ENCODE results near the gene PITPNC1.
"Not testable (repeated sequence)": the region's sequence is repeated elsewhere in the genome, so short reads cannot be mapped to it uniquely, and the experiment has no call there.

The PITPNC1 gene

DNA sequence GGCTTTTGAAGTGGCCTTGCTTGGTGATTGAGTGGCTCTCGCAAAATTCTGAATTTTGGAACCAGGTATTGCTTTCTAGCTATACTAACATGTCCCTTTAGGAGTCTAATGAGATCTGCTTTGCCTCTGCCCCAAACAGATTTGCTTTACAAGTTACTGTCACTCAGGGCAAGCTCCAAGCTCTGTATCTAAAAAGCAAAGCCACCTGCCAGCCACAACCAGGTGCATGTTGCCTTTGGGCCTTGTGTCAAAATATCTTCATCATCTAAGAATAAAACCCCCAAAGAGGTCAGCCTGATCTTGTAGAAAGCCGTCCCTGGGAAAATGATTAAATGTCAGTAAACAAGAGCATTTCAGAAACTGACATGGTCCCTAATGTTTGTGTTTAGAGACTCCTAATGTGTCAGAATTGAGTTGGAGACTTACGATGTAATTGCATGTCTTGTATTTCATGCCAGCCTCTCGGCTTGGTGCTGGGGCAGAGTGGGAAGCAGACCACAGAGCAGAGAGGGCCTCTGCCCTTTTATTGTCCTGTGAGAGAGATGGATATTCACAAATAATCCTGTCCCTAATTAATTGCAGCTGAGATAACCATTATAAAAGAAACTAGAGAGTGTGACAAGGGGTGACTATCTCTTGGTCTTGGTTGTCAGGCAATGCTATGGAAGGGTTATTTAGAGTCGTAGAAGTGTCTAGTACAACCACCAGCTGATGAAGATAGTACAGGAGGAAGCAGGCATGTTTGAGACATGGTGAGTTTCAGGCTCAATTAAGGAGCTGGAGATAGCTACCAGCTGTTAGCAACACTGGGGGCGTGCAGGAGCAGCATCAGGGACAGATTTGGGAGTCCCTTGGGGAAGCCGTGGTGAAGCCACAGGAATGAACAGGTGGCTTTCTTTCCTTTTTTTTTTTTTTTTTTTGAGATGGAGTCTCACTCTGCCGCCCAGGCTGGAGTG lies 90.7 kb downstream of the PITPNC1 start:
- peak; percentile 84 for DNase-seq

DNA sequence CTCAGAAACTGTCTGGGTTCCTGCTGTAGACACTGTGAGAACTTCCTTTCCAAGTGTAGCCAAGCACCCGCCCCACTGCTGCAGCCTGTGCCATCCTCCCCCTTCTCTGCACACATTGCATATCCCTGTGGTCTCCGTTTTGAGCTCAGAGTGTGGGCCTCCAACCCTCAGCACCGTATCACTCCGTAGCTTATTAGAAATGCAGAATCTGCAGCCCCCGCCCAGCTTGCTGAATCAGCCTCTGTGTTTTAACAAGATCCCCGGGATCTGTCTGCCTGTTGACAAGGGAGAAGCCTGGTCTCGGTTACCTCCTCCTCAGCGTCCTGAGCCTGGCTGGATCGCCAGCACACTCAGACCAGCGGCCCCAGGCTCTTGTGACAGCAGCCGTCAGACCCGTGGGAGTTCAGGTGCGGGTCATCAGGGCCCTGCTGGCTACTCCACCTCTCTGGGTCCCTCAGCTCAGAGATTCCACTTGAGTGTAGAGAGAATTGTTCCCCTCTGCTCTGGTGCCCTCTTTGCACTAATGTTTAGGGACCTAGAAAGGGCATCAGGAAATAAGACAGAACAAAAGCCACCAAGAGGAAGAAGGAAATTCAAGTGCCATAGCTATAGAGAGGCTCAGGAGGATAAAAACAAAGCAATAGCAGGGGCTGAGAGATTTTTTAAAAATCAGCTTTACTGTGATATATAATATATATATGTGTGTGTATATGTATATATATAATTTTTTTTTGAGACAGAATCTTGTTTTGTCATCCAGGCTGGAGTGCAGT lies 92.3 kb downstream of the PITPNC1 start:
- no peak for DNase-seq

DNA sequence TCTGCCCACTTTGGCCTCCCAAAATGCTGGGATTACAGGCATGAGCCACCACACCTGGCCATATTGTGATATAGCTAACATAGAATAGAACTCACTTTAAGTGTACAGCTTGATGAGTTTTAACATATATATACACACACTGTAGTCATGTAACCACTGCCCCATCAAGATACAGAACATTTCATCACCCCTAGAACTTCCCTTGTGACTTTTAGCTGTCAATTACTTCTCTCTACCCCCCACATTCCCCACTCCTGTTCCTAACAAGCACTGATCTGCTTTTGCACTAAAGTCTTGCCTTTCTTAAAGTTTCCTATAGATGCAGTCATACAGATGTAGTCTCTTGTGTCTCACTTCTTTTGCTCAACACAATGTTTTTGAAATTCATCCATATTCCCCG lies 93.1 kb downstream of the PITPNC1 start:
- DNase-seq = no peak

DNA sequence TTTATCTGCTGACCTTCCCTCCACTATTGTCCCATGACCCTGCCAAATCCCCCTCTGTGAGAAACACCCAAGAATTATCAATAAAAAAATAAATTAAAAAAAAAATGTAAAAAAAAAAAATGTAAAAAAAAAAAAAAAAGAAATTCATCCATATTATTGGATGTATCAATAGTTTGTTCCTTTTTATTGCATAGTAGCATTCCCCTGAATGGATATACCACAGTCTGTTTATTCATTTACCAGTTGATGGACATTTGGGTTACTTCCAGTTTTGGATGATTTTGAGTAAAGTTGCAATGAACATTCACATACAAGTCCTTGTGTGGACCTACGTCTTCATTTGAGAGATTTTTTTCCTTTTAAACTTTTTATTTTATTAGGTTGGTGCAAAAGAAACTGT lies 94.0 kb downstream of the PITPNC1 start:
- no peak for DNase-seq

DNA sequence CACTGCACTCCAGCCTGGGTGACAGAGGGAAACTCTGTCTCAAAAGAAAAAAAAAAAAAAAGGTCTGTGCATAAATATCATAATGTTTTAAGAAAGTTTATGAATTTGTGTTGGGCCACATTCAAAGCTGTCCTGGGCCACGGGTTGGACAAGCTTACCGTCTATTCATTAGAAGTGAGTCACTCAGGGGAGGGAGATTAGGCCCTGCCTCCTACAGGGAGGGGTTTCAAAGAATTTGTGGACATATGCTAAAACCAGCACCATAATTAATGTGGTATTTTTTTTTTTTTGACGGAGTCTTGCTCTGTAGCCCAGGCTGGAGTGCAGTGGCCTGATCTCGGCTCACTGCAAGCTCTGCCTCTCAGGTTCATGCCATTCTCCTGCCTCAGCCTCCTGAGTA lies 95.5 kb downstream of the PITPNC1 start:
- not testable (repeated sequence) for DNase-seq

DNA sequence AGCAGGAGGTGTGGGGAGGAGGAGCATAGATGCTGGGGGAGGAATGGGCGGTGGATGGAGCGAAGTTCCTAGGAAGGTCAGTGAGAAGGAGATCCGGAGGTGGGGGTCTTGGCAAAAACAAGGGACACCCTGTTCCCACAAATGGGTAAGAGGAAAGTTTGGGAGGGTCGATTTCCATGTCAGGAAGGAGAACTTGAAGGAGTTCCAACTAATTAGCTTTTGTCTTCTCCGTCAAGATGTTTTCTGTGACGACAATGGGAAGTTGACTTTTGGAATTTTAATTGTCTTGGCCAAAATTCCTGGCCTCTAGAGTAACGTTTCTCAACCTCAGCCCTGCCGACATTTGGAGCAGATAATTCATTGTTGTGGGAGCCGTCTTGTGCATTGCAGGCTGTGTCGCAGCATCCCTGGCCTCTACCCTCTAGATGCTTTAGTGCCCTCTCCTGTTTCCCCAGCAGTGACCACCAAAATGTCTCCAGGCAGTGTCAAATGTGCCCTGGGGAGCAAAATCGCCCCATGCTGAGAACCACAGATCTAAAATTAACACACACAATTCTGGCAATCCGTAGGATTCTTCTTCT lies 97.1 kb downstream of the PITPNC1 start:
- DNase-seq = no peak

DNA sequence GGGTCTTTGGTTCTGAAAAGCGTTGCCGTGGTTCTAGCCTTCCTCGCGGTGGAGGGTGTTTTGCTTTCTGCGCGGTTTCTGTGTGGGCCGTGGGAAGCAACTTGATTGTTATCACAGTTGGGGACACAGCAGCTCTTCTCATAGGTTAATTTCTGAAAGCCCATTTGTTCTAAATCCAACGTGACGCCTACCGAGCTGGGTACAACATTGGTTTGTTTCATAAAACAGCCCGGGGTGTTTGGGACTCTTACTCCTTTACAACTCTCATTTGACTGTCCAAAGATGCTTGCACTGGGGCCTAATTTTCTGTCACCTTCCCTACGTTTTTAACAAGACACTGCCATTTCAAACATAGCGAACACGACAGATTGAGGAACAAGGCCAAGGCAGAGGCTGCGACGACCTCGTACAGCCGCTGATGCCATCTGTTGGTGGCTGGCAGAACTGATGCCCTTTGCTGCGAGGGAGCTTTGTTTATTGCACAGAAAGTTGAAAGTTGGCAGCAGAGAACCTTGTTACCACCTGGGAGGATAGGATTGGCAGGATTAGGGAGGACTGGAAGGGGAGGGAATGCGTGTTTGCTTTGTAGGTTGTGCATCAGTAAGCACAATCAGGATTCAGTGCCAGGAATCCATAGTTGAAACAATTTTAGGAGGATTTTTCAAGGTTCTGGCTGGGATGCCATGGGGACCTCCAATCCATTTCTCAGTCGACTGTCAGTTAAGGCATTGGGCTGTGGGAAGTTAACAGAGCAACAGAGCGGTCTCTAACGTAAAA lies 98.3 kb downstream of the PITPNC1 start:
- peak; percentile 96 for DNase-seq

DNA sequence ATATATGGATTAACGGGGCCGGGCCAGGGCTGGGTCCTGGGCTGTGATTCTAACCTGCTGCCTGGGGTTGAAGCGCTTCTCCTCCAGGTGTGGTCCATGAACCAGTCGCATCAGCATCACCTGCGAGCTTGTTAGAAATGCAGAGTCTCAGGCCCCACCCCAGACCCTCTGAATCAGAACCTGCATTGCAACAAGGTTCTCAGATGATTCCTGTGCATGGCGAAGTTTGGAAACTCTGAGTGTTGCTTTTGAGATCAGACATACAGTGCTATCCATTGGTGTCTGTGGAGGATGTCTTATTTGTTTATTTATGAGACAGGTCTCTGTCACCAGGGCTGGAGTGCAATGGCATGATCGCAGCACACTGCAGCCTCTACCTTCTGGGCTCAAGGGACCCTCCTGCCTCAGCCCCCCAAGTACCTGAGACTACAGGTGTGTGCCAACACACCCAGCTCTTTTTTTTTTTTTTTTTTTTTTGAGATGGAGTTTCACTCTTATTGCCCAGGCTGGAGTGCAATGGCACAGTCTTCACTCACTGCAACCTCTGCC lies 99.8 kb downstream of the PITPNC1 start:
- no peak for DNase-seq

DNA sequence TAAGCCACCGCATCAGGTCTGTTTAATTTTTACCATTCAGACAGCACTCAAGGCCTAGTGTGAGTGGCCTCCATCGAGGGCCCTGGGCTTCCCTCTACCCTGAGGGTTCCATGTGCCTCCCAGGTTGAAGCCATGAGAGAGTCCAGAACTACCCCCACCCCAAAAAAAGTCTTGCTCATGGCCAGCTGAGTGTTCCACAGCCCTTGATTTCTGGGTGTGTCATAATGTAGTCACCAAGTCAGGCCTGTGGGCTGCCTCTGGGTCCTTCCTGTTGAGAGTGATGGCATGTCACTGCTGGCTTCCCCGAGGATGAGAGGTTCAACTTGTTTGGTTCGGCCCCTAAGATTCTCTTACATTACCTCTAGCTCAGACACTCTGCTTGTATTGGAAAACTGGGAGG lies 100.6 kb downstream of the PITPNC1 start:
- DNase-seq = no peak

DNA sequence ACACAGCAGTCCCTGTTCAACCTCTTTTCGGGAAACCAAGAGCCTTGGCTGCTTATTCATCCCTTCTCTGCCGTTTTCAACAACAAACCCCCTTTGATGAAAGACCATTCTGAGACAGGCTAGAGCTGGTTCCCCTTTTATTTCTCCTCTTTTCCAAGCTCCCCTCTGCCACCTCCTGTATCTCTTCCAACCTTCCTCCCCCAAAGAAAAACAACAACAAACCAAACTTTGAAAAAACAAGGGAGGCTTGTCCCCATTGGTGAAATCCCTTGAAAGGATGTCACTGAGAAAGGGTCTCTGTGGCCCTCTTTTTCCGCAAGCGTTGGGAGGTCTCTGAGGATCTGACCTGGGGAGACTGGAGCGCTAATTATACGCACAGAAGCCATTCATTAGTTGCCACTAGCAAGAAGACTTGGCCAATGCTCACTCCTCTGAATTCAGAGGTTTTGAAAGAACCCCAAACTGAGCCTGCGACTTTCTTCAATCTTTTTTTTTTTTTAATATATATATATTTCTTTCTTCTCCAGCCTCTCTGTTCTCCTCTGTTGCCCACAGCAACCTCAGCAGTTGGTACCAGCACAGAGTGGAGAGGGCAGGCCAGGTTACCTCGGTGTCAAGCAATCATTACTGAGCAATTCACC lies 101.4 kb downstream of the PITPNC1 start:
- no peak for DNase-seq

DNA sequence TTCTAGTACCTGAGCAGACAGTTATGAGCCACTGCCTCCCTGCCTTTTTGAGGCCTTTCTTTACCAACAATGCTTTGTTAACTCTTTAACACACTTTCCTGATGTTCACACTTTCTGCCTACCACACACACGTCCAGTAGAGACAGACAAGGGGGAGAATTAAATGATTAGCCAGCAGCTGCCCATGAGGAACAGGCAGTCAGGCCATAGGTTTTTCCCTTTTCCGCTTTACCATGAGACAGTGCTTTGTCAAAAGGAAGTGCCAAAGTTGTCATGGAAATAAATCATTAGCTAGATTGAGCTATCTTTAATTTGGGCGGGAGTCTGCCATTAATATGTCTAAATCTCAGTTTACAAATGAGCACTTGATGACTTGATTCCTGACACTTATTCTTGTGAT lies 102.1 kb downstream of the PITPNC1 start:
- no peak for DNase-seq

DNA sequence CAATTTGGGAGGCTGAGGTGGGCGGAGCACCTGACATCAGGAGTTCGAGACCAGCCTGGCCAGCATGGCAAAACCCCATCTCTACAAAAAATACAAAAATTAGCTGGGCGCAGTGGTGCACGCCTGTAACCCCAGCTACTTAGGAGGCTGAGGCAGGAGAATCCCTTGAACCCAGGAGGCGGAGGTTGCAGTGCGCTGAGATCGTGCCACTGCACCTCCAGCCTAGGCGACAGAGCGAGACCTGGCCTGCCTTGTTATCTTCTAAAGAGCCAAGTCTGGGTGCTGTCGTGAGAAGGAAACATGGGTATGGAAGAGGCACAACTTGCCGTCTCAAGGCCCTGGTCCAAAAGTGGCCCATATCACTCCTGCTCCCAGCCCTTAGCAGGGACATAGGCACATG lies 103.9 kb downstream of the PITPNC1 start:
- not testable (repeated sequence) for DNase-seq

DNA sequence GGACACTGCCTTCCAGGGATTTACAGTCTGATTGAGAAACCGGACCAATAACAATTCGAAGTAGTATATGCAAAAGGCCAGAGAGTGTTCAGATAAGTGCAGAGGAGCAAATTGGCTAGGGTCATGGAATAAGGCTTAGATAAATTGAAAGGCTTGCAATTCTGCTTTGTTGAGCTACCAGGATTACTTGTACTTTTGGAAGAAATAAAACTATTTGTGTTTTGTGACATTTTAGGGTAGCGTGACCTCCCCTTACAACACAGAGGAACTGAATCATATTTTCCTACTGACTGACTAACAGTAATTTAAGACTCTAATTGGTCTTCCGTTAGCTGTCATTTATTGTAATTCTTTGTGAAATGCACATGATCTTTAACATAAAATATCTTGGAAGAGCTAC lies 104.7 kb downstream of the PITPNC1 start:
- no peak for DNase-seq

DNA sequence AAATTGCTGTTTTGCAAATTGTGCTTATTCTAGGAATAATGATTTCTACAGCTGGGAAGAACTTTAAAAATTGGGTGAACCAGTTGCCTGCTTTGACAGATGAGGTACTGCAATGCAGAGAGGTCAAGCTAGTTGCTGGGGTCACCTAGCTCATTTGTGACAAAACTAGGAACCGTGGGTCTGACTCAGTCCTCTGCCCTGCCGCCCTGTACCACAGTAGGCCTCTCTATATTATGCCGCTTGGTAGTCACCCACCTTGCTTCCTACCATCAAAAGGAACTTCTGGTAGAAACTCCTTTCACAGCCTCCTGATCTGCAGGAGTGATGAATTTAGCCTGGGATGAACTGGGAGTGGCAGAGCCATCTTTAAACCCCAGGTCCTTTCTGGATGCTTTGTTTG lies 105.7 kb downstream of the PITPNC1 start:
- no peak for DNase-seq

DNA sequence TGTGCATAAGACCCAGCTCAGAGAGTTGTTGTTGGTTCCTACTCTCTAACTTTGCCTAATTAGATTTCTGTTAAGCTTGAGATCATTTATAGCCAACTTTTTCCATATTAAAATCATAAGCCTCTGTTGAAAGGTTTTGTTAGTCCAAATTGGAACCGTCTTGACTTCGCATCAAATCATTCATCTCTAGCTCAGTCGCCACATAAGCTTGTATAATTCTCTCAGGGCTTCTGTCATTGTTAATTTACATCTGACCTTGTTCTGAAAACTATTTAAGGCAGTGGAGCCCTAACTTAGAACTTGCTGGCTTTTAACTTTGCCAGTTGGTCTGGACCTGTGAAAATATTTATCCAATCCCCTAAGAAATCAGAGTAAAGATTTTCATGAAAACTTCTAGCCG lies 107.2 kb downstream of the PITPNC1 start:
- DNase-seq = no peak

DNA sequence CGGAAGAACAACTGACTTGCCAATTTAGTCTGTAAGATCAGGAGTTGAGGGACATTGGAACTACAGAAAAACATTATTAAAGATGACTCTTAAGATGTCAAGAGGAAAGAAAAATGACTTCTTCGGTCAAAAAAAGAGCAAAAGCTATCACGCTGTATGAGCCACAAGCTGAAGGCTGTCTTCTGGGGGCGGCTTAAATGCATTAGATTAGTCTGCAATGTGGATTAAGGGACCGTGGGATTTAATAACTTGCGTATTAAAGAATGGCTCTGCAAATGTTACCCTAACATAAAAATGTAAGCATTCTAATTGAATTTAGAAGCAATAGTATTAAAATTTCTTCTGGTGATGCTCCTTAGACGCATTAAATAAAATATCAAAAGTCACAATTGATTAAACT lies 108.6 kb downstream of the PITPNC1 start:
- DNase-seq = no peak

DNA sequence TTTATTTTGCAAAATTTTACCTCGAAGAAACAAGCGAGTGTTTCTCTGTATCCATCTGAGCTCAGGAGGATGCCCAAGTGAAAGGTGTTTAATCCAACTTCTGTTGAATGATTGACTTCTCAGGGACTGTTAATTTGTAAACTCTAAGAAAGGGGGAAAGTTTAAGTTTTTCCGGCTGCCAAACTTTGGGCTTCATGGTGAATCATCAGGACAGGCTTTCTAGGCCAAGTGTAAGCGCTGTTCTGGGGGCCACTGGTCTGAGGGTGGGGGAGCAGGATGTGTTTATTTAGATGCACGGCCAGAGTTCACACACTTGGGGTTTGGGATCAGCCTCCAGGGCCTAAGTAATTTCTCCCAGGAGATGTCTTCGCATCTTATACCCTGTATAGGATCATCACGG lies 110.4 kb downstream of the PITPNC1 start:
- DNase-seq = no peak

DNA sequence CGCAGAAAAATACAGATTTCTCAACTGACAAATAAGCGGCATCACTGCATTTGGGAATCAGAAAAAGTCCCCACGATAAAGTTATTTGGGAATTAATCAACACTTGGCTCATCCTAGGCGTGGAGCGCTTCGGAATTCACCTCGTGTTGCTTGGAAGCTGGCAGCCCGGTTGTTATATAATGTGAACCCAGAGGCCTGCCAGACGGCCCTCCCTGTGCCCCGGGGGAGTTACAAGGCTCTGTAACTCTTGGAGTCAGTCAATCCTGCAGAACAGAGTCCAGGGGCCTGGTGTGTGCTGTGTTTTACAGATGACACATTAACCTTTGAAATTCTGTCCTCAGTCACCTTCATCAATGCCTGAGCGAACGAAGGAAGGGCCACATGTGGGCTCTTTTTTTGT lies 111.1 kb downstream of the PITPNC1 start:
- no peak for DNase-seq

DNA sequence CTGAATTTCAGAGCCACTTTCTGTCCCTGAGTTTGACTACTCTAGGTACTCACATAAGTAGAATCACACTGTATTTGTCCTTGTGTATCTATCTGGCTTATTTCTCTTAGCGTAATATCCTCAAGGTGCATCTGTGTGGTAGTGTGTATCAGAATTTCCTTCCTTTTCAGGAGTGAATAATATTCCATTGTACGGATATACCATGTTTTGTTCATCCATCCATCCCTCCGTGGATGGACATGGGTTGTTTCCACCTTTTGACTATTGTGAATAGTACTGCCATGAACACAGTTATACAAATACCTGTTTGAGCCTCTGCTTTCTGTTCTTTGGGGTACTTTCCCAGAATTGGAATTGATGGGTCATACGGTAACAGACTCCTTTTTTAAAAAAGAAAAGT lies 111.7 kb downstream of the PITPNC1 start:
- no peak for DNase-seq

DNA sequence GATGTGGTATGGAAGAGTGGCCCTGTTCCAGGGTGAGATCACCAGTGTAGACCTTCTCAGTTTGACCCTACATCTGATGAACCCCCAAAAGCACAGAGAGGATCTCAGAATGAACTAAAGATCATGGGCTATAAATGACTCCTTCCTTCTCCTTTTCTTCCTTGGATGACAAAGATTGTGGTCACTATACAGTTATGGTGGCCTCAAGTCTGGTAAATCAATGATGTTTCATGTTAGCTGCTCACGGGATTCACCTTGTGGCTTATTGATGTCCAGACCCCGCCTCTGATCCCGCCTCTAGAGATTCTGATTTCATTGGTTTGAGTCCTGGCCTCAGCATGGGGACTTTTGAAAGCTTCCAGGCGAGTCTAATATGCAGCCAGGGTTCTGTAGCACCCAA lies 112.2 kb downstream of the PITPNC1 start:
- no peak for DNase-seq

DNA sequence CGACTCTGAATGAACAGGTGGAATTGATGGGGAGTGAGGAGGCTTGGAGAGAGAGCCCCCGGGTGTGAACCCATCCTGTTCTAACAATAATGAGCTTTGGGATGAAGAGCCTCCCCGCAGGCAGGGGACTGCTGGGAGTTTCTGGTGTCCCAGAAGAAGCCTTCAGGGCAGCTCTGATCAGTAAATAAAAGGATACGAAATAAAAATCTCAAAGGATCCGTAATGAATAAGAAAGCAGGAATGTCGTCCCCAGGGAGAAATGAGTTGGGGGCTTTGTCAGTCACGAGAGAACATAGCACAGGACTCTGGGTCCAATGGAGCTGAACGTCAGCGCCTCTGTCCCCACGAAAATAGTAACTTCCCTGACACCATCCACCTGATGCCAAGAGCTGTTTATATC lies 113.4 kb downstream of the PITPNC1 start:
- no peak for DNase-seq

DNA sequence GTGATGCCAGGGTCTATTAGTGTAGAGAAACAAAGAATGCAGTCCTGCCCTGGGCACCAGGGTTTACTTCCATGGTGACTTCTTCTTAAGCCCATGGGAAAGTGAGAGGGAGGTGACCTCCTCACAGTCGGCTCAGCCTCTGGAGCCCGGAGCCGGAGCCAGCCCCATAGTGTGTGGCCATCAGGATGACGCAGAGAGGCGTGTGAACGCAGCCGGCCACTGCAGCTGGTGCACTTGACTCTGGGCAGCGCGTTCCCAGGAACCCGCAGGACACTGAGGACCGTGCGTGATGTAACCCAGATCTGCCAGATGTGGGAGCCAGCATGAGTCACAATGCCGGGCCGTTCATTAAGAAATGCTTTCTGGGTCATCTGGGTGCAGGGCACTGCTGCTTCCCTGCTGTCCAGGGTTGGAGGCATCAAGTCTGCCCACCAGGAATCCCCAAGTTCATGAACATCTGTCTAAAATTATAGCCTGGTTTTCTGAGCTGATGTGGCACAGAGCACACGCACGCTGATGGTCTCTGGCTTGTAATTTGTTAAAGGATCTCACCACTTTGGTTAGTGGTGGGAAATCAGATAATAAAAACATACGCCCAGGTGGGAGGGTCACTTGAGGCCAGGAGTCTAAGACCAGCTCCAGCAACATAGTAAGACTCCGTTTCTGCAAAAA lies 114.1 kb downstream of the PITPNC1 start:
- DNase-seq = no peak

All from NCI-H1694 (cell line).